ENCODE data around the gene ONECUT2. TPM values are rescaled to one million over a fixed set of nuclear protein-coding genes. Genes with fewer than 3 reads are reported as not detected.

ONECUT2 gene
- total RNA-seq, 1 donor from 2014 or later, result 0.06 TPM

DNA sequence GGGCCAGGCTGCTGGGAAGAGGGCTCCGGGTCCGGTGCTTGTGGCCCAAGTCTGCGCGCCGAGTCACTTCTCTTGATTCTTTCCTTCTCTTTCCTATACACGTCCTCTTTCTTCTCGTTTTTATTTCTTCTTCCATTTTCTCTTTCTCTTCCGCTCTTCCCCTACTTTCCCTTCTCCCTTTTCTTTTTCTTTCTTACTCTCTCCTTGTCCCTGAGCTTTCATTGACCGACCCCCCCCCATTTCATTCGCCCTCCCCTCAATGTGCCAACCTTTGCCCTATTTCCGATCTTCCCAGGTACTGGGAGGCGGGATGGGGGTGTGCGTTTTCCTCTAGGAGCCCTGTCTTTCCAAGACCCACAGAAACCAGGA lies 1.8 kb downstream of the ONECUT2 start:
- peaks cover 50% of the 10 kb centered on the region for H3K4me1 ChIP-seq
- H3K27ac Mint-ChIP-seq, result no peak overlapping the region
- no peak for DNase-seq (ENCODE audit: low spot score)
- no peak overlapping the region for H2AFZ ChIP-seq (replicated peaks)
- no peaks in the 10 kb centered on the region for H3K9me3 Mint-ChIP-seq
- H3K36me3 Mint-ChIP-seq, result no peaks in the 10 kb centered on the region
- H3K27ac ChIP-seq, result no peak overlapping the region
- peak overlapping the region; percentile 97 for H3K4me2 ChIP-seq
- no peak overlapping the region for H3K4me3 ChIP-seq
- H3K4me1 Mint-ChIP-seq, result peaks cover 49% of the 10 kb centered on the region
- peaks cover 80% of the 10 kb centered on the region for H3K27me3 Mint-ChIP-seq (ENCODE audit: insufficient read depth, low read depth)
- H3K4me3 Mint-ChIP-seq, result peak overlapping the region; percentile 90
- no peak overlapping the region for H3K9ac ChIP-seq
- peaks cover 51% of the 10 kb centered on the region for H3F3A ChIP-seq (ENCODE audit: low read depth)
- peaks cover 86% of the 10 kb centered on the region for H4K20me1 ChIP-seq (ENCODE audit: low read depth)
- no peaks in the 10 kb centered on the region for H3K9me3 ChIP-seq (ENCODE audit: low read depth)
- no peaks in the 10 kb centered on the region for H3K36me3 ChIP-seq
- no peaks in the 10 kb centered on the region for H3K79me2 ChIP-seq (ENCODE audit: low read depth)
- H3K27me3 ChIP-seq, result peaks cover 100% of the 10 kb centered on the region
- peak; percentile 87 for TF ChIP-seq EZH2 (IDR thresholded peaks at IDR 0.05)
- TF ChIP-seq EZH2phosphoT487 (IDR thresholded peaks at IDR 0.05), result peak; percentile 65
- TF ChIP-seq, protein P1, sequence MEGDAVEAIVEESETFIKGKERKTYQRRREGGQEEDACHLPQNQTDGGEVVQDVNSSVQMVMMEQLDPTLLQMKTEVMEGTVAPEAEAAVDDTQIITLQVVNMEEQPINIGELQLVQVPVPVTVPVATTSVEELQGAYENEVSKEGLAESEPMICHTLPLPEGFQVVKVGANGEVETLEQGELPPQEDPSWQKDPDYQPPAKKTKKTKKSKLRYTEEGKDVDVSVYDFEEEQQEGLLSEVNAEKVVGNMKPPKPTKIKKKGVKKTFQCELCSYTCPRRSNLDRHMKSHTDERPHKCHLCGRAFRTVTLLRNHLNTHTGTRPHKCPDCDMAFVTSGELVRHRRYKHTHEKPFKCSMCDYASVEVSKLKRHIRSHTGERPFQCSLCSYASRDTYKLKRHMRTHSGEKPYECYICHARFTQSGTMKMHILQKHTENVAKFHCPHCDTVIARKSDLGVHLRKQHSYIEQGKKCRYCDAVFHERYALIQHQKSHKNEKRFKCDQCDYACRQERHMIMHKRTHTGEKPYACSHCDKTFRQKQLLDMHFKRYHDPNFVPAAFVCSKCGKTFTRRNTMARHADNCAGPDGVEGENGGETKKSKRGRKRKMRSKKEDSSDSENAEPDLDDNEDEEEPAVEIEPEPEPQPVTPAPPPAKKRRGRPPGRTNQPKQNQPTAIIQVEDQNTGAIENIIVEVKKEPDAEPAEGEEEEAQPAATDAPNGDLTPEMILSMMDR (IDR thresholded peaks at IDR 0.05), result no peak

DNA sequence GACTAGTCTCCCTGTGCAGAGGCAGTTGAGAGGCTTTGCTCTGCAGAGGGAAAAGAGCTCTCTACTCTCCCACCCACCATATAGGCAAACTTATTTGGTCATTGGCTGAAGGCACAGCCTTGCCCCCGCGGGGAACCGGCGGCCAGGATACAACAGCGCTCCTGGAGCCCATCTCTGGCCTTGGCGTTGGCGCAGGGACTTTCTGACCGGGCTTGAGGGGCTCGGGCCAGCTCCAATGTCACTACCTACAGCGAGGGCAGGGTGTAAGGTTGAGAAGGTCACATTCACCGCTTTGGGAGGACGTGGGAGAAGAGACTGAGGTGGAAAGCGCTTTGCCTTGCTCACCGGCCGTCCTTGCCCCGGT lies 2.2 kb downstream of the ONECUT2 start:
- no peak overlapping the region for H3K27ac Mint-ChIP-seq
- H4K20me1 ChIP-seq (ENCODE audit: low read depth), result peaks cover 85% of the 10 kb centered on the region
- peaks cover 80% of the 10 kb centered on the region for H3K27me3 Mint-ChIP-seq (ENCODE audit: insufficient read depth, low read depth)
- H3K4me1 Mint-ChIP-seq, result peaks cover 49% of the 10 kb centered on the region
- no peak overlapping the region for H3K9ac ChIP-seq
- peak; percentile 37 for DNase-seq (ENCODE audit: low spot score)
- H3K4me3 ChIP-seq, result peak overlapping the region; percentile 56
- H3K9me3 Mint-ChIP-seq, result no peaks in the 10 kb centered on the region
- H3K9me3 ChIP-seq (ENCODE audit: low read depth), result no peaks in the 10 kb centered on the region
- no peak overlapping the region for H2AFZ ChIP-seq (replicated peaks)
- peak overlapping the region; percentile 90 for H3K4me3 Mint-ChIP-seq
- H3K36me3 ChIP-seq, result no peaks in the 10 kb centered on the region
- TF ChIP-seq EZH2phosphoT487 (IDR thresholded peaks at IDR 0.05), result no peak
- peak; percentile 87 for TF ChIP-seq EZH2 (IDR thresholded peaks at IDR 0.05)
- H3K79me2 ChIP-seq (ENCODE audit: low read depth), result no peaks in the 10 kb centered on the region
- peaks cover 100% of the 10 kb centered on the region for H3K27me3 ChIP-seq
- peaks cover 49% of the 10 kb centered on the region for H3F3A ChIP-seq (ENCODE audit: low read depth)
- H3K27ac ChIP-seq, result no peak overlapping the region
- peaks cover 50% of the 10 kb centered on the region for H3K4me1 ChIP-seq
- H3K36me3 Mint-ChIP-seq, result no peaks in the 10 kb centered on the region
- H3K4me2 ChIP-seq, result peak overlapping the region; percentile 97

DNA sequence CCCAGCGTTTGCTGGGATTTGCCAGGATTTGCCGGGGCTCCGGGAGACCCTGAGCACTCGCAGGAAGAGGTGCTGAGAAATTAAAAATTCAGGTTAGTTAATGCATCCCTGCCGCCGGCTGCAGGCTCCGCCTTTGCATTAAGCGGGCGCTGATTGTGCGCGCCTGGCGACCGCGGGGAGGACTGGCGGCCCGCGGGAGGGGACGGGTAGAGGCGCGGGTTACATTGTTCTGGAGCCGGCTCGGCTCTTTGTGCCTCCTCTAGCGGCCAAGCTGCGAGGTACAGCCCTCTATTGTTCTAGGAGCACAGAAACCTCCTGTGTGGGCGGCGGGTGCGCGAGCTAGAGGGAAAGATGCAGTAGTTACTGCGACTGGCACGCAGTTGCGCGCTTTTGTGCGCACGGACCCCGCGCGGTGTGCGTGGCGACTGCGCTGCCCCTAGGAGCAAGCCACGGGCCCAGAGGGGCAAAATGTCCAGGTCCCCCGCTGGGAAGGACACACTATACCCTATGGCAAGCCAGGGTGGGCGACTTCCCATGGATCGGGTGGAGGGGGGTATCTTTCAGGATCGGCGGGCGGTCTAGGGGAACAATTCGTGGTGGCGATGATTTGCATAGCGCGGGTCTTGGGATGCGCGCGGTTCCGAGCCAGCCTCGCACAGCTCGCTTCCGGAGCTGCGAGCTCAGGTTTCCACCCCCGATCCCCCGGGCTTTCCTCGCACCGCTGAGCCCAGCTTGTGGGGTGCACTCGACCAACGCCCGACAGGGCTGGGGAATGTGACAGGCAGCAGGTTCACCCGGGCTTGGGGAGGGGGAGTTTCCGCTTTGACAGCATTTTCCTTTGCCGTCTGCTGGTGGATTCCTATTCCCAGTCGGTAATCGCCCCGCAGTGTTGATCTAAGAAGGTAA lies 2.8 kb downstream of the ONECUT2 start:
- peak overlapping the region; percentile 90 for H3K4me3 Mint-ChIP-seq
- TF ChIP-seq EZH2 (IDR thresholded peaks at IDR 0.05), result peak; percentile 94
- TF ChIP-seq EZH2phosphoT487 (IDR thresholded peaks at IDR 0.05), result peak; percentile 83
- TF ChIP-seq, protein P1 (IDR thresholded peaks at IDR 0.05), result peak; percentile 78
- peaks cover 49% of the 10 kb centered on the region for H3K4me1 Mint-ChIP-seq
- H3F3A ChIP-seq (ENCODE audit: low read depth), result peaks cover 49% of the 10 kb centered on the region
- H3K9me3 Mint-ChIP-seq, result no peaks in the 10 kb centered on the region
- DNase-seq (ENCODE audit: low spot score), result peak; percentile 97
- no peak overlapping the region for H3K27ac Mint-ChIP-seq
- H3K36me3 ChIP-seq, result no peaks in the 10 kb centered on the region
- no peak overlapping the region for H3K27ac ChIP-seq
- peak overlapping the region; percentile 56 for H3K4me3 ChIP-seq
- peaks cover 81% of the 10 kb centered on the region for H3K27me3 Mint-ChIP-seq (ENCODE audit: insufficient read depth, low read depth)
- no peaks in the 10 kb centered on the region for H3K9me3 ChIP-seq (ENCODE audit: low read depth)
- no peak overlapping the region for H2AFZ ChIP-seq (replicated peaks)
- no peaks in the 10 kb centered on the region for H3K36me3 Mint-ChIP-seq
- no peak overlapping the region for H3K9ac ChIP-seq
- no peaks in the 10 kb centered on the region for H3K79me2 ChIP-seq (ENCODE audit: low read depth)
- H3K4me2 ChIP-seq, result peak overlapping the region; percentile 97
- peaks cover 100% of the 10 kb centered on the region for H3K27me3 ChIP-seq
- H3K4me1 ChIP-seq, result peaks cover 50% of the 10 kb centered on the region
- H4K20me1 ChIP-seq (ENCODE audit: low read depth), result peaks cover 85% of the 10 kb centered on the region

Measured in neural progenitor cell (in vitro differentiated cells).